GM21390 (cell line): ENCODE data around the gene PRSS57.
"Not testable (repeated sequence)": the region's sequence is repeated elsewhere in the genome, so short reads cannot be mapped to it uniquely, and the experiment has no call there.

Source experiments
- ATAC-seq: cut with Tn5 transposase; IDR thresholded peaks from one replicate; pipeline ENCODE4 v1.9.1; 2021; ENCODE audit not compliant: unreplicated experiment

The PRSS57 gene

DNA sequence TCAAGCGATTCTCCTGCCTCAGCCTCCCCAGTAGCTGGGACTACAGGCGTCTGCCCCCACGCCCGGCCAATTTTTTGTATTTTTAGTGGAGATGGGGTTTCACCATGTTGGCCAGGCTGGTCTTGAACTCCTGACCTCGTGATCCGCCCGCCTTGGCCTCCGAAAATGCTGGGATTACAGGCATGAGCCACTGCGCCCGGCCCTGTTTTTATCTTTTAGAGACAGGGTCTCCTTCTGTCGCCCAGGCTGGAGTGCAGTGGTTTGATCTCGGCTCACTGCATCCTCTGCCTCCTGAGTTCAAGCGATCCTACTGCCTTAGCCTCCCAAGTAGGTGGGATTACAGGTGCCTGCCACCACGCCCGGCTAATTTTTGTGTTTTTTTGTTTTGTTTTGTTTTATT, 3.3 kb upstream of the PRSS57 start:
- not testable (repeated sequence) for ATAC-seq

DNA sequence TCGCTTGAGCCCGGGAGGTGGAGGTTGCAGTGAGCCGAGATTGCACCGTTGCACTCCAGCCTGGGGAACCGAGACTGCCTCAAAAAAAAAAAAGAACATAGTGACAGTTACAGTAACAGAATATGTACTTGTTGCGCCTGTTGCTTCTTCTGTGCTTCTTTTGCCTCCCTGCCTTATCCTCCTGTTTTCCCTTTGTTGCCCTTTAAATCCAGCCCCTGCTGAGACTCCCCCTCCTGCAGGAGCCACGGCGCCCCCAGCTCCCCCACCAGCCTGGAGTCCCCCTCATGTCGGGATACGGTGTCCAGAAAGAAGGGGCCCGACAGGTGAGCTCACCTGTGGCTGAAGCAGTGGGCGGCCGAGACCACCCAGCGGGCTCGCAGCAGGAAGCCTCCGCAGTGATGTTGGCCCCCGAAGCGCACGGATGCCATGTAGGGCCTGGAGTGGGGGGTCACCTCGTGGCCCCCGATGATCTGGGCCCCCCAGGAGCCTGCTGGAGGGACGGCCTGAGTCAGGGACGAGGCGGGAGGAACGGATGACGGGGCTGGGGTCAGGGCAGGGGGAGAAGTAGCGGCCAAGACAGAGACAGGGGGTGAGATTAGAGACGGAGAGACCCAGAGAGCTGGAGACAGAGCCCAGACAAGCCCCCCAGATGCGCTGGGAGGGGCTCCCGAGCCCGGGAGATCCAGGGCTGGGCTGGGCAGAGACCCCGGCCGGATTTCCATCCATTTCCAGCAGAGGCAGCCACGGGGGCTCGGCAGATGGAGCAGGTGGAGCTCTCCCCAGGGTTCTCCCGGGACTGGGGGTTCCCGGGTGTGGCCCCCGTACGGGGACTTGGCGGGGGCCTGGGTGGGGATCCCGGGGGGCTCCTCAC, 536 bp downstream of the PRSS57 start:
- no peak for ATAC-seq

DNA sequence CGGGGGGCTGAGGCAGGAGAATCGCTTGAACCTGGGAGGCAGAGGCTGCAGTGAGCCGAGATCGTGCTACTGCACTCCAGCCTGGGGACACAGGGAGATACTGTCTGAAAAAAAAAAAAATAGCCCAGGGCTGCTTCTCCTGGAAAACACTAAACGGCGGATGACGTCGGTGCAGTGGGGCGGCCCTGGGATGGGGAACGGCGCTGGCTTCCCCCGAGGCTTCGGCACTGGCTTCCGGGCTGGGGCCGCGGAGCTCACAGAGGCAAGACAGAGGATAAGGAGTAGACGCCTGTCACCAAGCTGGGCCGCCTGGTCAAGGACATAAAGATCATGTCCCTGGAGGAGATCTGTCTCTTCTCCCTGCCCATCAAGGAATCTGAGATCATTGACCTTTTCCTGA, 5.0 kb downstream of the PRSS57 start:
- ATAC-seq = no peak

DNA sequence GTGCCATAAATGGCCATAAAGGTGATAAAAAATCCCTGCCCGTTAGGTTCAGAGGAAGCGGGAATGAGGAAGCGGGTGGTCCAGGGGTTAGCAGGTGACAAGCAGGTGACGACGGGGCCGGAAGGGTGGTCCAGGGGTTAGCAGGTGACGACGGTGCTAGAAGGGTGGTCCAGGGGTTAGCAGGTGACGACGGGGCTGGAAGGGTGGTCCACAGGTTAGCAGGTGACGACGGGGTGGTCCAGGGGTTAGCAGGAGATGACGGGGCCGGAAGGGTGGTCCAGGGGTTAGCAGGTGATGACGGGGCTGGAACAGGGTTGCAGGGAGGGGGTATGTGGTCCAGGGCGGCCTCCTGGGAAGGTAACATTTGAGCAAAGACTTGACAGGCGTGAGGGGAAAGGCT, 6.3 kb downstream of the PRSS57 start:
- no peak for ATAC-seq

DNA sequence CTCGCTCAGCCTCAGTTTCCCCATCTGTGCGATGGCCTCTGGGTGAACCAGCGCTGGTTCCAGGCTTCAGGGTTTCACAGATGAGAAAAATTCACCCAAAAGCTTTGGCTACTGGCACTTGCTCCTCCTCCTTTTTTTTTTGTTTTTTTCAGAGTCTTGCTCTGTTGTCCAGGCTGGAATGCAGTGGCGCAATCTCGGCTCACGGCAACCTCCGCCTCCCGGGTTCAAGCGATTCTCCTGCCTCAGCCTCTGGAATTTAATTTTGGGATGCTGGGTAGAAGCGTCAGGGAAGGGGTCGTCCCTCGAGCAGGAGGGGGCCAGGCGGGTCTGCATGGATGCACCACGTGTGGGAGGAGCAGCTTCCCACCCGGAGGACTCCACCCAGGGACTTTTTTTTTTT, 7.0 kb downstream of the PRSS57 start:
- ATAC-seq = no peak

DNA sequence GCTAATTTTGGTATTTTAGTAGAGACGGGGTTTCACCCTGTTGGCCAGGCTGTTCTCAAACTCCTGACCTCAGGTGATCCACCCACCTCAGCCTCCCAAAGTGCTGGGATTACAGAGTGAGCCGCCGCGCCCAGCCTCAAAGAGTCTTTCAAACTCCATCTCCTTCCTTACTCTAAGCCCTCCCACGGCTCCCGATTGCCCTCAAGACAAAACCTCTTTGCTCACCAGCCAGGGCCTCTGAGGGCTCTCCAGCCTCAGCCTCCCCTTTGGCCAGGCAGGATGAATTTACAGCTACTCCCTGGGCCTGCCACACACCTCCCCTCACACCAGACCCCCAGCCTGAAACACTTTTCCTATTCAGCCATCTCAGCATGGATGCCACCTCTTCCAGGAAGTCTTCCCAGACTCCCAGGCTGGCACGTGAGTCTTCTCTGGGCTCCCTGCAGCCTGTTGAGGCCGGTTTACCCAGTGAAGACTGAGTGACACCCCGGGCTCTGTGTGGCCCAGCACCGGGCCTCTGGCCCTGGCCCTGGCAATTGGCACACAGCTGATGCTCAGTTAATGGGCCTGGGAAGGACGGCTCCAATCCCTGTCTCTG, 7.6 kb downstream of the PRSS57 start:
- ATAC-seq = no peak

DNA sequence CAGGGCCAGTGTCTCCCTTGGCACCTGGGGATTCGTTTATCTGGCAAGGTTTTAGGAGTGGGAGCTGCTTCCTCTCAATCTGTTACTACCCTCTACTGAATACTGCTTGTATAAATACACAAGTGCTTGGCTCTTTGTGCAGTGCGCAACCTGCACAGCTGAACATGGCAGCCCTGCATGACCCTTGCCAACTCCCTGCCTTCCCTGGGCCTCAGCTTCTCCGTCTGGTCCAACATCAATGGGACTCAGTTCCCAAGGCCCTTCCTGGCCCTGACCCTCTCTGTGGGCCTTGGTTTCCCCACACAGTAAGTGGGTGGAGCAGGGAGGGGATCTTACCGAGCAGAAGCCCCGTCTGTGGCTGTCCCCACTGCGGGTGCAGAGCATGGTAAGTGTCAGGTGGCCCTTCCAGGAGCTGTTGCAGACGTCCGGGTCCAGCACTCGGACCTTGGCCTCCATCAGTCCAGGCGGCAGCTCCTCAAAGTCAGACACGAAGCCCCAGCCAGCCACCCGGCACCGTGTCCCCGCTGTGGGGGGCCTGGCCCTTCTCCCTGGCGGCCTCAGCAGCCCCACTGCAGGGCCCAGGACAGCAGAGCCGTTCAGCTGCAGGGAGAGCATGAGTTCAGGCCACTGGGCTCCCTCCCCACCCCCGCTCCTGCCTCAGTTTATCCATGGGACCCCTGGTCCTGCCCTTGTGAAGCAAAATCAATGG, 8.5 kb downstream of the PRSS57 start:
- ATAC-seq = no peak

DNA sequence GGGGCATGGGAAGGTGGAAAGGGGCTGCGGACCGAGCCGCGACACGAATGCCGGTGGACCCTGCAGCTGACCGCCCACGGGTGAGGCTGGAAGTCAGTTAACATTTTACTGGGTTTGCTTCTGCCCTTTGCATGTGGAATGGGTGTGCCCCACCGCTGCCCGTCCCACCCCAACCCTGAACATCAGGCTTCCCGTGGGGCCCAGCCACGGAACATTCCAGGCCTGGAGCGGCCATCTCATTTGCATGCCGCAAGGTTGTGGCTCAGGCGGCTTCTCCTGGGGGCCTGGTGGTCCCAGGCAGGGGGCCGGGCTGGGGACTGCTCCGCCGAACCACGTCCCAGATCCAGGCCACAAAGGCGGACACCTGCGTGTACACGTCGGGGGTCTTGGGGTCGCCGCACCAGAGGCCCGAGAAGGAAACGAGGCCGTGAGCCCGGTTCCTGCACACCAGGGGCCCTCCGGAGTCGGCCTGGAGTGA, 9.8 kb downstream of the PRSS57 start:
- no peak for ATAC-seq

DNA sequence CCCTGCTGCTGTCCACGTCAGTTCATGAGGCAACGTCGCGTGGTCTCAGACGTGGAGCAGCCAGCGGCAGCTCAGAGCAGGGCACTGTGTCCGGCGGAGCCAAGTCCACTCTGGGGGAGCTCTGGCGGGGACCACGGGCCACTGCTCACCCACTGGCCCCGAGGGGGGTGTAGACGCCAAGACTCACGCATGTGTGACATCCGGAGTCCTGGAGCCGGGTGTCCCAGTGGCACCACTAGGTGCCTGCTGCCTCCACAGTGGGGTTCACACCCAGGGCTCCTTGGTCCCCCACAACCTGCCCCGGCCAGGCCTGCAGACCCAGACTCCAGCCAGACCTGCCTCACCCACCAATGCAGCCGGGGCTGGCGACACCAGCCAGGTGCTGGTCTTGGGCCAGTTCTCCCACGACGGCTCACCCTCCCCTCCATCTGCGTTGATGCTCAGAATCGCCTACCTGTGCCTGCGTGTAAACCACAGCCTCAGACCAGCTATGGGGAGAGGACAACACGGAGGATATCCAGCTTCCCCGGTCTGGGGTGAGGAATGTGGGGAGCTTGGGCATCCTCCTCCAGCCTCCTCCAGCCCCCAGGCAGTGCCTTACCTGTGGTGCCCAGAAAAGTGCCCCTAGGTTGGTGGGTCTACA, 12.5 kb downstream of the PRSS57 start:
- ATAC-seq = no peak

DNA sequence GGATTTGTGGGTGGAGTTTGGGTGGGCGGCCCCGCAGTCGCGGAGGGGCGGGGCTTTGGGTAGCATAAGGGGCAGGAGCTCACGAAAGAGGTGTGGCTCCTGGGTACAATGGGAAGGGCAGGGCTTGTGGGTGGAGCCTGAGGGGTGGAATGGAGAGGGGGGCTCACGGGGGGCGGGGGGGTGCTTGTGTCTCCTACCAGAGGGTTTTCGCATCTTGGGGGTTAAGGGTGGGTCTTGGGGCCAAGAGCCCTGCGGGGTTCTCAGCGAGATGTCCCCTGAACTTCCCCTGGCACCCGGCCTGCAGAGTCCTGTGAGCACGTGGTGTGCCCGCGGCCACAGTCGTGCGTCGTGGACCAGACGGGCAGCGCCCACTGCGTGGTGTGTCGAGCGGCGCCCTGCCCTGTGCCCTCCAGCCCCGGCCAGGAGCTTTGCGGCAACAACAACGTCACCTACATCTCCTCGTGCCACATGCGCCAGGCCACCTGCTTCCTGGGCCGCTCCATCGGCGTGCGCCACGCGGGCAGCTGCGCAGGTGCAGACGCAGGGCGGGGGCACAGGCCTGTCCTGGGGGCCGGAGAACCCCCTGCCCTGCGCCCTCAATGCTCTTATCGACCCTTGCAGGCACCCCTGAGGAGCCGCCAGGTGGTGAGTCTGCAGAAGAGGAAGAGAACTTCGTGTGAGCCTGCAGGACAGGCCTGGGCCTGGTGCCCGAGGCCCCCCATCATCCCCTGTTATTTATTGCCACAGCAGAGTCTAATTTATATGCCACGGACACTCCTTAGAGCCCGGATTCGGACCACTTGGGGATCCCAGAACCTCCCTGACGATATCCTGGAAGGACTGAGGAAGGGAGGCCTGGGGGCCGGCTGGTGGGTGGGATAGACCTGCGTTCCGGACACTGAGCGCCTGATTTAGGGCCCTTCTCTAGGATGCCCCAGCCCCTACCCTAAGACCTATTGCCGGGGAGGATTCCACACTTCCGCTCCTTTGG, 13.9 kb downstream of the PRSS57 start:
- no peak for ATAC-seq

DNA sequence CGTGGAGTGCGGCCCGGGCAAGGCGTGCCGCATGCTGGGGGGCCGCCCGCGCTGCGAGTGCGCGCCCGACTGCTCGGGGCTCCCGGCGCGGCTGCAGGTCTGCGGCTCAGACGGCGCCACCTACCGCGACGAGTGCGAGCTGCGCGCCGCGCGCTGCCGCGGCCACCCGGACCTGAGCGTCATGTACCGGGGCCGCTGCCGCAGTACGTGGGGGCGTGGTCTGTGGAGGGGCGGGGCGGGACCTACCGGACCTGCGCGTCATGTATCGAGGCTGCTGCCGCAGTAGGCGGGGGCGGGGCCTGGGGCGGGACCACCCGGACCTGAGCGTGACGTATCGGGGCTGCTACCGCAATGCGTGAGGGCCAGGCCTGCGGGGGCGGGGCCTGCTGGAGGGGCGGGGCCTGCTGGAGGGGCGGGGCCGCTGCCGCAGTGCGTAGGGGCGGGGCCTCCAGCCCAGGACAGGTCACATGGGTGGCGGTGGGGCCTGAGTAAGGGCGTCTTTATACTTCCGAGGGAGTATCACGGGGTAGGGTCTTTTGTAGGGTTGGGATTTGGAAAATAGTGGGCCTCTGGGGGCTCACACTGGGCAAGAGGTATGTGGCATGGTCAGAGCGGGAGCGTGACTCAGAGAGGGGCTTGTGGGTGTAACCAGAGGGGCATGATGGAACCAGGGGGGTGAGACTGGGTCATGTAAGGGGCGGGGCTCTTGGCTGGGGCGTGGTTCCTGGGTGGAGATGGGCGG, 14.8 kb downstream of the PRSS57 start:
- ATAC-seq = peak; percentile 60

DNA sequence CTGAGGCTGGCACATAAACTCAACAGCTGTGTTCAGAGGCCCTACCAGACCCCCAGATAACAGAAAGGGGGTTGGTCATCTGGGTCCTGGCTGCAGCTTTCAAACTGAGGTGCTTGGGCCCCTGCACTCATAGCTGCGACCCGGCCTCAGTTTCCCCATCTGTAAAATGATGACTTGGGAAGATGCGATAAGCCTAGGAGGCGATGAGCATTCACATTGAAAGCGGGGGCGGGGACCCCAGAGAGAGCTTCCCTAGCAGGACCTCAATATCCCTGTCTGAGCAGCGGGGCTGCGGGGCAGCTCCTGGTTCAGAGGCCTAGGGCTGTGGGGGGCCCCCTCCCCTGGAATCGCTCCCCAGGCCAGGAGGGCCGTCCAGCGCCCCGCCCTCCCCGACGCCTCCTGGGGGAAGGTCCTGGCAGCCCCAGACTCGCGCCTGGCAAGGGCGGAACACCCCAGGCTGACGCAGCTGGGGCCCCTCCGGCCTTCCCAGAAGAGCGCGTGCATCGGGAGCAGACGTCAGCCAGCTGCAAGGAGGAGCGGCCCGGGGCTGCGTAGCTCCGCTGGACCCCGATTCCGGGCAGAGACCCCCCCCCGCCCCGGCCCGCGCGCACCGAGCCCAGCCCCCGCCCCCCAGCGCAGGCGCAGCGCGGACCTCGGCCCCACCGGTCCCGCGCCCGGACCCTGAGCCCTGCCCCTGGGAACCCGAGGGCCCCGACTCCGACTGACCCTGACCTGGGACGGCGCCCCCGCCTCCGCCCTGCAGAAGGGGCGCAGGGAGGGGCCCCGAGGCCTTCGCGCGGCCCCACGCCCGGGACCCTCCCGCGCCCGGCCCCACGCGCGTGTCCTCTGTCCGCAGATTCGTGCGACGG, 15.6 kb downstream of the PRSS57 start:
- peak; percentile 3 for ATAC-seq

DNA sequence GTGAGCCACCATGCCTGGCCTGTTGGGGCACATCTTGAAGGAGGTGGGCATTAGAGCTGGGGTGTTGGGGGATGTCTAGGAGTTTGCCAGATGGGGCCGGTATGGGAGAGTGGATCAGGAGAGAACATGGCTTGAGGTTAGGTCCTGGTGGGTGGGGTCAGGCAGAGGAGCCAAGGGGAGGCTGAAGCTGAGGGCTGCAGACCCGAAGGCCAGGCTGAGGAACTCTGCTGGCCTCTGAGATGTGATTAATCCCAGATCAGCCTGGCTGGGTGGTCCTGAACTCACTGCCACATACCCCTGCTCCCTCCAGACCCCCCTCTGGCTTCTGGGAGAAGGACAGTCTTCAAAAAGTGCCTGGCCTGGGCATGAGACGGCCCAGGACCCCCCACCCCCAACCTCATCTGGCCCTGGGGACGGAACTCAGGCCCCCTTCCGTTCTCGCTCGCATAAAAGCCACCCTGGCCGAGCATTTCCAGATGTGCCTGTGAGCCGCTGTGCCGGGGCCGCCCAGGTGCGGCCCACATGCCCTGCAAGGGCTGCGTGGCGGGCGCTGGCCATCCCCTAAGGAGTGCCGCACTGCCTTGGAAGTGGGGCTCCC, 16.4 kb downstream of the PRSS57 start:
- no peak for ATAC-seq

DNA sequence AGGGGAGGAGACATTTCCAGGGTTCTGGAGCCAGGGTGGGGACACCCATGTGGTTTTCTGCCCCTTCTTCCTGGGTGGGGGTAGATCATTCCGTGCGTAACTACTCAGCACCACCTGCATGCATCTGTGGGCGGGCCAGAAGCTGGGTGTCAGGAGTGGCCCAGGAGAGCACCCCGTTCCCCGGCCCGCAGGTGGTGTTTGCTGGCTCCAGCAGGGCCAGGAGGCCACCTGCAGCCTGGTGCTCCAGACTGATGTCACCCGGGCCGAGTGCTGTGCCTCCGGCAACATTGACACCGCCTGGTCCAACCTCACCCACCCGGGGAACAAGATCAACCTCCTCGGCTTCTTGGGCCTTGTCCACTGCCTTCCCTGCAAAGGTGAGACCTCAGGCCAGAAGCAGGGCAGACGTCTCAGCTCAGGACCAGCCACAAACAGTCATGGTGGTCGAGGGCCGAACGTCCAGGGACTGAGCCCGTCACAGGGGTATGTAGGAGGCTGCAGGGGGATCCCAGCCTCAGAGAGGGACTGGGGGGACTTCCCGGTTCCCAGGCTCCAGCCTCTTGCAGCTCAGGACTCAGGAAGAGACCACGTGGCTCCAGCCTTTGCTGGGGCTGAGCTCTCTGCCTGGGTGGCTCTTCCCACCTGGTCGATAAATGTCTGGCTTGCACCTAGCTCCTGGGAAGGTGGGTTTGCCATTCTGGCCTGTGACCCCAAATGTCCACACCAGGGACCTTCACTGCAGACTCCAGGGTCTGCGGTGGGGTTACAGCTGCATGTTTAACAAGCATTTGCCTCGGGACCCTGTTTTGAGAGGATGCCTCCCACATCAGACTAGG, 17.4 kb downstream of the PRSS57 start:
- ATAC-seq = no peak

DNA sequence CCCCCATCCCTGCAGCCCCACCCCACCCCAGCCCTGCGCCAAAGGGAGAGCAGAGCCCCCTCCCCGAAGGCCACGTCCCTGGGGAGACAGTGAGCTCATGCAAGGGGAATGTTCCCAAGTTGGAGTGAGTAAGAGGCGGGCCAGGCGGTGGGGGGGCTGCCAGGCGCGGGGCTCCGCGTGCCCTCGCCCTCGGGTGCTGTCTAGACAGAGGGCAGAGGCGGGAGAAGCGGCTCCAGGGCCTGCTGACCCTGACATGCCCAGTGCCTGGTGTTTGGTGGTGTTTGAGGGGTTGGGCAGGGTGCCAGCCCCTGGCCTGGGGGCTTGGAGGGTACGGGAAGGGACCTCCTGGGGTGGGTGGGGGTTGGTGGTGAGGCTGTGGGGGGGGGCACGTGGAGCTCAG, 18.1 kb downstream of the PRSS57 start:
- ATAC-seq = no peak

DNA sequence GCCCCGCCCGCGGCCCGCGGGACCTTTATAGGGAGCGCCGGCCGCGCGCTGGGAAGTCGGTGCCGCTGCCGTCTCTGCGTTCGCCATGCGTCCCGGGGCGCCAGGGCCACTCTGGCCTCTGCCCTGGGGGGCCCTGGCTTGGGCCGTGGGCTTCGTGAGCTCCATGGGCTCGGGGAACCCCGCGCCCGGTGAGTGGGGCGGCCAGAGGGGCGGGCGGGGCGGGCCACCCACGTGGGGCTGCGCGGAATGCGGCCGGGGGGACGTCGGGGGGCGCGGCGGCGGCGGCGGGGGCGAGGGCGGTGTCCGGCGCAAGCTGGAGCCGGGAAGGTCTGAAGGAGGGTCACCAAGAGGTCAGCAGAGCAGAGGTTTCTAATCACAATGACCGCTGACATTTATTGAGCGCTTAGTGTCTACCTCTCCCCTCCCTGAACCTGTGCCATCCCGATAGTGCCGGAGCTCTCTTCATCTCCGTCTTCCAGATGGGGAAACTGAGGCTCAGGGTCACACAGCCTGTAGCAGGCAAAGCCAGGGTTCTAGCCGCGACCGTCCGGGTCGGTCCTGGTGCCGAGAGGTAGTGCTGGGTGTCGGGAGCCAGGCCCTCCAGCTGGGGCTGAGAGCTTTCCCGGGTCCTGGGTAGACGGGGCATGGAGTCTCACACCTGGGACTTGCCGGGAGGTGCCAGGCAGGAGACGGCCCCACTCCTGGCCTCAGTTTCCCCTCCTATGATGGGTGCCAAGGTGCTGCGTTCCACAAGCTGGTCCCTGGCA, 18.7 kb downstream of the PRSS57 start, which contains the start of gene FSTL3:
TSS of gene FSTL3 (plus strand) at position 54 of the 767 bp plus-strand sequence. CDS start at position 86, 32 bp downstream.
- no peak for ATAC-seq

DNA sequence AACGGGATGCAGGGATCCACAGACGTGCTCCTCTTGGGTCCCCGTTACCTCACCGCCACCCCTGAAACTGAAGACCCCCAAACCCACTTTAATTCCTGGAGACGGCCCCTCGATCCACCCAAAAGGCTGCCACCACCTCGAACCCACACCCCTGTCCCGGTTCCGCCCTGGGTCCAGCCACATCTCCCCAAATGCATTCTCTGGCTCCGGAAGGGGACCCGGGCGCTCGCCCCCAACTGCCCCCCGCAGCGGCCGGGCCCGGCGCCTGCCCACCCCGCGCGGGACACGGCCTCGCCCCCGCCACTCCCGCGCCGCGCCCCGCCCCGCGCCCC, 19.3 kb downstream of the PRSS57 start:
- ATAC-seq = no peak
